Measurements from ENCODE around the gene FAM161B. TPM values are rescaled to one million over a fixed set of nuclear protein-coding genes. Genes with fewer than 3 reads are reported as not detected.
"Not testable (repeated sequence)": the region's sequence is repeated elsewhere in the genome, so short reads cannot be mapped to it uniquely, and the experiment has no call there.

FAM161B gene
- total RNA-seq, 2 donors from 2014 or later, result 0.97 to 1.3 TPM

DNA sequence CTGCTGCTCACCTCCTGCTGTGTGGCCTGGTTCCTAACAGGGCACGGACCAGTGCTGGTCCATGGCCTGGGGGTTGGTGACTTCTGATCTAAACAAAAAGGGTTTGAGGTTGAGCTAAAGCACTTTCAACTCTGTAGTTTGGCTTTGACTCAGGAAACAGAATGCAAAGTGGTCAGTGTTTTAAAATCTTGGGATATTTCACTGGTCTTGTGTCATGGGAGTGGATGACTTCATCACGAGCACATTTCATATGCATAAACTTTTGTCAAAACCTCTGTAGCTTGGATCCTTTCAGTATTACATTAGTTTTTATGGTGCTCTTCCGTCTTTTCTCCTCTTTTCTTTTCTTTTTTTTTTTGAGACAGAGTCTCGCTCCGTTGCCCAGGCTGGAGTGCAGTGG is 25.6 kb downstream of the FAM161B start:
- no peaks in the 10 kb centered on the region for H3K9me3 ChIP-seq (ENCODE audit: control insufficient read depth, low read length)
- no peak overlapping the region for H3K27ac Mint-ChIP-seq
- H3K27me3 ChIP-seq (ENCODE audit: control insufficient read depth, insufficient read depth, low read length, poor library complexity, severe bottlenecking), result no peaks in the 10 kb centered on the region
- TF ChIP-seq, protein P1, sequence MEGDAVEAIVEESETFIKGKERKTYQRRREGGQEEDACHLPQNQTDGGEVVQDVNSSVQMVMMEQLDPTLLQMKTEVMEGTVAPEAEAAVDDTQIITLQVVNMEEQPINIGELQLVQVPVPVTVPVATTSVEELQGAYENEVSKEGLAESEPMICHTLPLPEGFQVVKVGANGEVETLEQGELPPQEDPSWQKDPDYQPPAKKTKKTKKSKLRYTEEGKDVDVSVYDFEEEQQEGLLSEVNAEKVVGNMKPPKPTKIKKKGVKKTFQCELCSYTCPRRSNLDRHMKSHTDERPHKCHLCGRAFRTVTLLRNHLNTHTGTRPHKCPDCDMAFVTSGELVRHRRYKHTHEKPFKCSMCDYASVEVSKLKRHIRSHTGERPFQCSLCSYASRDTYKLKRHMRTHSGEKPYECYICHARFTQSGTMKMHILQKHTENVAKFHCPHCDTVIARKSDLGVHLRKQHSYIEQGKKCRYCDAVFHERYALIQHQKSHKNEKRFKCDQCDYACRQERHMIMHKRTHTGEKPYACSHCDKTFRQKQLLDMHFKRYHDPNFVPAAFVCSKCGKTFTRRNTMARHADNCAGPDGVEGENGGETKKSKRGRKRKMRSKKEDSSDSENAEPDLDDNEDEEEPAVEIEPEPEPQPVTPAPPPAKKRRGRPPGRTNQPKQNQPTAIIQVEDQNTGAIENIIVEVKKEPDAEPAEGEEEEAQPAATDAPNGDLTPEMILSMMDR (conservative IDR thresholded peaks at IDR 0.05), result no peak
- WGBS, 2 experiments (ENCODE audit: insufficient coverage in 1 of 2, insufficient read length in 1 of 2), result 73 to 85% methylated on average over 4 to 5 of the region's 5 CpGs
- no peaks in the 10 kb centered on the region for H3K4me1 Mint-ChIP-seq
- peaks cover 77% of the 10 kb centered on the region for H3K36me3 Mint-ChIP-seq (ENCODE audit: low read depth)
- peaks cover 90% of the 10 kb centered on the region for H3K36me3 ChIP-seq (ENCODE audit: control insufficient read depth, insufficient read depth, low read length)
- no peak overlapping the region for H3K4me3 ChIP-seq (ENCODE audit: low read length)
- H3K9ac ChIP-seq (ENCODE audit: extremely low read depth, low read length, poor library complexity, severe bottlenecking), result no peak overlapping the region
- H3K4me3 Mint-ChIP-seq, result no peak overlapping the region
- H3K9me3 Mint-ChIP-seq, result no peaks in the 10 kb centered on the region
- no peaks in the 10 kb centered on the region for H3K27me3 Mint-ChIP-seq (ENCODE audit: insufficient read depth)
- no peaks in the 10 kb centered on the region for H3K4me1 ChIP-seq (ENCODE audit: control insufficient read depth, insufficient read depth, low read length)
- no peak overlapping the region for H3K27ac ChIP-seq (ENCODE audit: low read depth, low read length)
- DNase-seq, result no peak

DNA sequence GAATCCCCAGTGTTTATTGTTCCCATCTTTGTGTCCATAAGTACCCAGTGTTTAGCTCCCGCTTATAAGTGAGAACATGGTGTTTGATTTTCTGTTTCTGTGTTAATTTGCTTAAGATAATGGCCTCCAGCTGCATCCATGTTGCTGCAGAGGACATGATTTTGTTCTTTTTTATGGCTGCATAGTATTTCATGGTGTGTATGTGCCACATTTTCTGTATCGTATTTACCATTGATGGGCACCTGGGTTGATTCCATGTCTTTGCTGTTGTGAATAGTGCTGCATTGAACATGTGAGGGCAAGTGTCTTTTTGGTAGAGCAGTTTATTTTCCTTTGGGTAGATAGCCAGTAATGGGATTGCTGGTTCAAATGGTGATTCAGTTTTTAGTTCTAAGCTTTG is 30.4 kb downstream of the FAM161B start:
- H3K27ac ChIP-seq (ENCODE audit: low read depth, low read length); H3K27me3 Mint-ChIP-seq (ENCODE audit: insufficient read depth); H3K27ac Mint-ChIP-seq; H3K4me3 ChIP-seq (ENCODE audit: low read length); H3K9ac ChIP-seq (ENCODE audit: extremely low read depth, low read length, poor library complexity, severe bottlenecking); H3K4me1 Mint-ChIP-seq; H3K9me3 ChIP-seq (ENCODE audit: control insufficient read depth, low read length); H3K4me3 Mint-ChIP-seq; H3K9me3 Mint-ChIP-seq; DNase-seq; H3K4me1 ChIP-seq (ENCODE audit: control insufficient read depth, insufficient read depth, low read length); H3K27me3 ChIP-seq (ENCODE audit: control insufficient read depth, insufficient read depth, low read length, poor library complexity, severe bottlenecking): not testable (repeated sequence)
- H3K36me3 Mint-ChIP-seq (ENCODE audit: low read depth), result peaks cover 56% of the 10 kb centered on the region
- peaks cover 69% of the 10 kb centered on the region for H3K36me3 ChIP-seq (ENCODE audit: control insufficient read depth, insufficient read depth, low read length)
- WGBS, 2 experiments (ENCODE audit: insufficient coverage in 1 of 2, insufficient read length in 1 of 2), result 98 to 100% methylated on average over 2 of the region's 2 CpGs

DNA sequence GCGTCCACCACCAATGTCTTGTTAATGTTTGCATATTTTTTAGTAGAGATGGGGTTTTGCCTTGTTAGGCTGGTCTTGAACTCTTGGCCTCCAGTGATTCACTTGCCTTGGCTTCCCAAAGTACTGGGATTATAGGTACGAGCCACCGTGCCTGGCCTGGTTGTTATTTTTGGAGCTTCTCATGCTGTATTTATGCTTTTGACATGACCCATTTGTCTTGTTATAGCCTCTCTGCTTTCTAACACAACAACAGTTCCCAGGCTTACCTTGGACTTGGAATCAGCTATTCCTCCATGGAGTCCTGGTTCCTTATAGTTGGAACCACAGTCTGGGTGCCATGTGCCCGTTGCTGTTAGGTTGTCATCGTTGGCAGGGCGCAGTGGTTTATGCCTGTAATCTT is 33.6 kb downstream of the FAM161B start:
- H3K4me3 ChIP-seq (ENCODE audit: low read length), result no peak overlapping the region
- H3K27ac ChIP-seq (ENCODE audit: low read depth, low read length), result no peak overlapping the region
- no peak overlapping the region for H3K27ac Mint-ChIP-seq
- 93 to 98% methylated on average over 5 to 6 of the region's 6 CpGs for WGBS, 2 experiments (ENCODE audit: insufficient coverage in 1 of 2, insufficient read length in 1 of 2)
- H3K4me3 Mint-ChIP-seq, result no peak overlapping the region
- H3K27me3 ChIP-seq (ENCODE audit: control insufficient read depth, insufficient read depth, low read length, poor library complexity, severe bottlenecking), result no peaks in the 10 kb centered on the region
- H3K4me1 ChIP-seq (ENCODE audit: control insufficient read depth, insufficient read depth, low read length), result no peaks in the 10 kb centered on the region
- peaks cover 57% of the 10 kb centered on the region for H3K36me3 Mint-ChIP-seq (ENCODE audit: low read depth)
- H3K36me3 ChIP-seq (ENCODE audit: control insufficient read depth, insufficient read depth, low read length), result peaks cover 65% of the 10 kb centered on the region
- H3K9me3 ChIP-seq (ENCODE audit: control insufficient read depth, low read length), result peaks cover 6% of the 10 kb centered on the region
- no peaks in the 10 kb centered on the region for H3K27me3 Mint-ChIP-seq (ENCODE audit: insufficient read depth)
- H3K9ac ChIP-seq (ENCODE audit: extremely low read depth, low read length, poor library complexity, severe bottlenecking), result no peak overlapping the region
- H3K4me1 Mint-ChIP-seq, result no peaks in the 10 kb centered on the region
- no peaks in the 10 kb centered on the region for H3K9me3 Mint-ChIP-seq
- no peak for DNase-seq
- TF ChIP-seq, protein P1 (conservative IDR thresholded peaks at IDR 0.05), result no peak

DNA sequence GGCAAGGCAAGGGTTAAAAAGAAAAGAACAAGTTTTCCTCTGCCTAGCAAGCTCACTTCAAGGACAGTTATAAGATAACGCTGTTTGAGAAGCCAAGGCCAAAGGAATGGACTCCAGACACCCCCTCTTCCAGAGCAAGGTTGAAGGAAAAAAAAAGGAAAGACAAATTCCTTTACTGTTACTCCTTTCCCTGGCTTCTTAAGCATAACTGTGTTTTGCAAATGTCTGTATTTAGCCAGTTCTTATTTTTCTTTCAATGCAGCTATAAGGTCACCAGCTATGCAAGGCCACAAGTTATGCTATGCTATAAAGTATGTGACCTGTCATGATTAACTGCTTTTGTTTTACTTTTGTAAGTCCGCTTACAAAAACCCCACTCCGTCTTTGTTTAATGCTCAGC is 36.6 kb downstream of the FAM161B start:
- TF ChIP-seq, protein P1 (conservative IDR thresholded peaks at IDR 0.05), result no peak
- peaks cover 59% of the 10 kb centered on the region for H3K36me3 Mint-ChIP-seq (ENCODE audit: low read depth)
- H3K27me3 Mint-ChIP-seq (ENCODE audit: insufficient read depth), result no peaks in the 10 kb centered on the region
- Histone ChIP-seq H3K36me3 (ENCODE audit: control insufficient read depth, insufficient read depth, low read length) (peaks cover 70% of the 10 kb centered on the region), H3K4me3 (ENCODE audit: low read length) (no peak overlapping the region), H3K9ac (ENCODE audit: extremely low read depth, low read length, poor library complexity, severe bottlenecking) (no peak overlapping the region), H3K9me3 (ENCODE audit: control insufficient read depth, low read length) (peaks cover 6% of the 10 kb centered on the region), H3K4me1 (ENCODE audit: control insufficient read depth, insufficient read depth, low read length) (no peaks in the 10 kb centered on the region), H3K27ac (ENCODE audit: low read depth, low read length) (no peak overlapping the region), H3K27me3 (ENCODE audit: control insufficient read depth, insufficient read depth, low read length, poor library complexity, severe bottlenecking) (no peaks in the 10 kb centered on the region)
- no peak overlapping the region for H3K4me3 Mint-ChIP-seq
- WGBS, 2 experiments (ENCODE audit: insufficient coverage in 1 of 2, insufficient read length in 1 of 2), result 89 to 92% methylated on average over 2 to 3 of the region's 3 CpGs
- no peaks in the 10 kb centered on the region for H3K4me1 Mint-ChIP-seq
- no peak for DNase-seq
- H3K9me3 Mint-ChIP-seq, result no peaks in the 10 kb centered on the region
- H3K27ac Mint-ChIP-seq, result no peak overlapping the region

All from endodermal cell (in vitro differentiated cells).